NCI-H1105 treated with DMSO at 0.1 percent for 48 hours (cell line): ENCODE measurements around the gene RNF11.
"Not testable (repeated sequence)": the region's sequence is repeated elsewhere in the genome, so short reads cannot be mapped to it uniquely, and the experiment has no call there.

Experiments
- DNase-seq: peaks from one replicate; lab custom pipeline; 2025; lab: John Stamatoyannopoulos, UW

RNF11 gene, protein sequence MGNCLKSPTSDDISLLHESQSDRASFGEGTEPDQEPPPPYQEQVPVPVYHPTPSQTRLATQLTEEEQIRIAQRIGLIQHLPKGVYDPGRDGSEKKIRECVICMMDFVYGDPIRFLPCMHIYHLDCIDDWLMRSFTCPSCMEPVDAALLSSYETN

DNA sequence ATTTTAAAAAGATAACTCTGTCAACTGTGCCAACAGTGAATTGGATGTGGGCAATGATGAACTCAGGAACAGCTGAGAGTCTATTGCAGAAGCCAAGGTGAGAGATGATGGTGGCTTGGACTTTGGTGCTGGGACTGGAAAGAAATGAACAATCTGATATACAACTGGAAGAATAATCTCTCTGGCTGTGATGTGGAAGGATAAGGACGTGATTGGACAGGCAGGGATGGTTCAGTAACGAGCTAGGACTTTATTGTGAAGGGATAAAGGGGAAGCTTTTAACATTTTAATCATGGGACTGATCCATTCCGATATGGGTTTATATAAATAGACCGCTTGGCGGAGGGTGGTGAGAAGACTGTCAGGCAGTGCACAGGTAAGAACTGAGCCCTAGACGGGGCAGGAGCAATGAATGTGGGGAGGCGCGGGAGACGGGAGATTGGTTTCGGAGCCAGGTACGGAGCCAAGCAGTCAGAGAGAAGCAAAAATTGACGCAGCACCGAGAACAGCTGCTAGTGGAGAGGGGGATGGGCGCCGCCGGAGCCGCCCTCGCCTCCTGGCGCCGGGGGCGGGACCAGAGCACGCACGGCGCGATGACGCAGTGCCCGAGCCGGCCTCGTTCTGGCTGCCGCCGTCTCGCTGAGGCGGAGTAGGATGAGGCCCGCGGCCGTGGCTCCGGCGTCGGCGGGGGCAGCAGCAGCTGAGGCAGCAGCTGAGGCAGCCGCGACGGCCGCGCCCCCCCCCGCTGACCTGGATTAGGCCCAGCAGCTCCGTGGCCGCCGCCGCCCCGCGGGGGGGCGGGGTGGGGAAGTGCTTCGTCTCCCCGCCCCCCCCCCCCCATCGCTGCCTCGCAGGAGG lies at the start of gene RNF11:
TSS of gene RNF11 (plus strand) at position 601 of the 858 bp plus-strand sequence. CDS start 484 bp downstream, outside the sequence.
- peak; percentile 94 for DNase-seq

DNA sequence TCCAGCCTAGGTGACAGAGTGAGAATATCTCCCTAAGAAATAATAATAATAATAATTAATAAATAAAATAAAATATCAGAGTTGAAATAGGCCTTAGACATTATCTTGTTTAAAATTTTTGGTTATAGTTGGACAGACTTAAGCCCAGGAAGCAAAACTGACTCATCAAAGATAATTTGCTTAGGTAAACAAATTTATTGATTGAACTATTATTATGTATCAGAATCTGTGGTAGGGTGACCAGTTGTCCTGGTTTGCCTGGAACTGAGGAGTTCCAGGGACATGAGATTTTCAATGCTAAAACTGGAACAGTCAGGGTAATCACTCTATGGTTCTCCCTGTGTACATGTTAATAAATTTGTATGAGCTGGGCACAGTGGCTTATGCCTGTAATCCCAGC lies 47.8 kb upstream of the RNF11 start:
- DNase-seq, result no peak

DNA sequence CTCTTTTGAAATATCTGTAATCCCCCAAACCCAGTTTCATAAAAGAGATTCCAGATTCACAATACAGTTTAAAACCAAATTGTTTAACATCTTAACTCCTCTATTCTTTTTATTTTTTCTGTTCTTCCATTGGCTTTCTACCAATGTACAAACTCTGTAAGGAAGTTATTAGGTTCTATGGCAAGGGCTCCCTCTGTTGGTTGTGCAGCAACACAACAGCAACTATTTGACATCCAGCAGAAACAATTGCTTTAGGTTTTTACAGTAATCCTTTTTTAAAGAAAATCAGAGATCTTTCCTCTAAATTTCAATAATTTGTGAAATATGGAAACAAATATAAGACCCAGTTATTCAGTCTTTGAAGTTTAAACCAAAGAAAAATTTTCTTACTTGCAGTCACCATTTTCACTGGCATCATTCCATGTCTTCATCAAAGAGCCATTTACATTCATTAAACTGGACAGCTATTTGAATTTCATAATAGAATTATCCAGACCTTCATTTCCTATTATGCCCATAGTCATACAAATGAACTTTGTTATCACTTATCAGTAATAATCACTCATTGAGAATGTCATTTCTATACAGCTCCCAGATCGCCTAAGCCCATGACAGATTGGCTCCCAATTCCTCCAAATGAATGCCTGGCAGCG lies 46.5 kb upstream of the RNF11 start:
- DNase-seq, result peak; percentile 83

DNA sequence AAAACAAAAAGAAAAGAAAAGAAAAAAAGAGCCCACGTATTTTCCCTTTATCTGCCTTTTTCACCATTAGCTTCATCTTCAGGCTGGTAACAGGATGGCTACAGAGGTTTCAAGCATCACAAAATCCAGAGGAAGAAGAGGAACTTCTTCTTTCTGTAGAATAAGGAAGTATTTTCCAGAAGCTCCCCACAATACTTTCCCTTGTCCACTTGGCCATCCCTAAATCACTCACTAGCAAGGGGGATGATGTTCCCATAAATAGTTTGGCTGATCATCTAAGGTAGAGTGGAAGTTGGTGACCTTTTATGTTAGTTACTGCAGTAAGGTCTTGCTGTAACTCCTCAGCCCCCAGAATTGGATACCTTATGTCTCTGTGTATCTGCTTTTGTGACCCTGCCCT lies 45.1 kb upstream of the RNF11 start:
- DNase-seq, result no peak

DNA sequence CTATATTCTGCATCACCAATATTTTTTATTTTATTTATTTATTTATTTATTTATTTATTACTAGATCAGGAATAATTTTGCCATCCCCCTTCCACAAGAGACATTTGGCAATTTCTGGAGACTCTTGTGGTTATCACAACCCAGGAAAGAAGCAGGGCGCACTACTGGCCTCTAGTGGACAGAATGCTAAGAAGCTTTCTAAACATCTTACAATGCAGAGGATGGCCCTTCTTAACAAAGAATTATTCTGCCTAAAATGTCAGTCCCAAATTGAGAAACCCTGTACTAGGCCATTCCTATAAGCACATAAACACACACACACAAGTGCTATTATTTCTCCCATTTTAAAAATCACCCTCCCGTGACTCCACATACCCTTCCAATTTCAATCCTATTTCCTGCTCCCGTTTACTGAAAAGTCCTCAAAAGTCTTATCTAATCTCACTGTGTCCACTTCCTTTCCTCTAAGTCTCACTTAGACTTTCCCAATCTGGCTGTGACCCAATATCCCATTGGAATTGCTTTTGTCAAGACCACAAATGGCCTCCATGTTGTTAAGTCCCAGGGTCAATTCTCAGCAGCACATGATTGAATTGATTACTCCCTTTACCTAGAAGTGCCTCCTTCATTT lies 43.7 kb upstream of the RNF11 start:
- DNase-seq, result peak; percentile 52

DNA sequence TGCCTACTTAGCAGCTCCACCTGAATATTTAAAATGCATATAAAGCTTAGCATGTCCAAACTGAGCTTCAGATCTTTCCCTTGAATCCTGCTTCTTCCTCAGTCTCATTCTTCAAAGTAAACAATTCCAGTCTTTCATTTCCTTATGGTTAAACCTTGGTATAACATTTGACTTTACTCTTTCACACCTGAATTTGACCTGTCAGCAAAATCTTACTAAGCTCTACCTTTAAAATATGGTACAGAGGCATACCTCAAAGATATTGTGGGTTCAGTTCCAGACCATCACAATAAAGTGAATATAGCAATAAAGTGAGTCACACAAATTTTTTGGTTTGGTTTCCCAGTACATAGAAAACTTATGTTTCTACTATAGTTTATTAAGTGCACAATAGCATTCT lies 42.5 kb upstream of the RNF11 start:
- no peak for DNase-seq

DNA sequence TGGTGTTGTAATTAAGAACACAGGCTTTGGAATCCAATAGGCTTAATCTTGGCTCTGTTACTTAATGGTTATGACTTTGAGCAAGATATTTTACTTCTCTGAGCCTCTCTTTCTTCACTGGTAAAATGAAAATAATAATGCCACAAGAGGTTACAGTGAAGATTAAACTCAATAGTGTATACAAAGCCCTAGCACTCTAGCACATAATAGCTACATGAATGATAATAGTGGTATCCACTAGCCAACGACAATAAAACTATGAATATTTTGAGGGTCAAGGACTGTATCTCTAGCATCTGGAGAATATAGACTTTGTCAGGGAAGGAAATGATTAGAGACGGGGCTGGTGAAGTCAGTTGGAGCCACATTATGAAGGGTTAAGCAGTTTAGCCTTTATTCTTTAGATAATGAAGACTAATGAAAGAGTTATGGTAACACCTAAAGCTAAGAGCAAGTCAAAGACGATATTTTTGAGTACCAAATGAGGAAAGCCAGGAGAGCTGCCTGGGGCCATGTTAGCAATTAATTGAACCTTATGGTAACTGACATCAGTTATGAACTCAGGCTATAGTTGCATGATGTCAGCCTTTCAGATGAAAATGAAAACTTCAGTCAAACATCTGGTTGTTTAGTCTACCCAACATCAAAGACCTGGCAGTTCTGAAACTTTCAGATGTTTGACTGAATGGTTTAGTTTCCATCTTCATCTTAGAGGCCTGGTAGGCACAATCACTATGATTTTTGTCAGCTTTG lies 32.8 kb upstream of the RNF11 start:
- no peak for DNase-seq

DNA sequence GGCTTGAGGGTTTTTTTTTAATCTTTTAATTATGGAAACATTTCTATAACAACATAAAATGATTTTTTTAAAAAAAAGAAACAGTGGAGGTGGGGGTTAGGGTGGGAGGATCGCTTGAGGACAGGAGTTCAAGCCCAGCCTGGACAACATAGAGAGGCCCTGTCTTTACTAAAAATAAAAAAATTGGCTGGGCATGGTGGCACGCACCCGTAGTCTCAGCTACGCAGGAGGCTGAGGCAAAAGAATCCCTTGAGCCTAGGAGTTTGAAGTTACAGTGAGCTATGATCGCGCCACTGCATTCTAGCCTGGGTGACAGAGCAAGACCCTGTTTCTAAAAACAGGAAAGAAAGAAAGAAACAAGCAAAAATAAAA lies 32.2 kb upstream of the RNF11 start:
- DNase-seq, result no peak

DNA sequence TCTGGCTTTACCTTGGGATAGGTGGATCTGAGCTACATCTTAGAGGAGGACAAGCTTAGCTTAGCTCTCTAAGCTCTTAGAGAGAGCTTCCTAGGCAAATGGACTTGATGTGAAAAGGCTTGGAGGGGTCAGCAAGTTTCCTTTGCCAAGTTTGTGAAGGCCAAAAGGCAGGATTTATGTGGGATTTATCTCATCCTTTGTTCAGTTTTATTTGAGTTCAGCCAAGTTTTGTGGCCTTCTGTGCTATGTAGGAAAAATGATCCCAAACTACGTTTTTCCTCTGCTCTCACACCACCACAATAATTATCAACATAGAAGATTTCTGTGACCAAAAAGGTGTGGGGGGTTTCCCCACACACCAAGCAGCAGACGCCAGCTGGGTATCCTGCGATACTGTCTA lies 26.0 kb upstream of the RNF11 start:
- no peak for DNase-seq

DNA sequence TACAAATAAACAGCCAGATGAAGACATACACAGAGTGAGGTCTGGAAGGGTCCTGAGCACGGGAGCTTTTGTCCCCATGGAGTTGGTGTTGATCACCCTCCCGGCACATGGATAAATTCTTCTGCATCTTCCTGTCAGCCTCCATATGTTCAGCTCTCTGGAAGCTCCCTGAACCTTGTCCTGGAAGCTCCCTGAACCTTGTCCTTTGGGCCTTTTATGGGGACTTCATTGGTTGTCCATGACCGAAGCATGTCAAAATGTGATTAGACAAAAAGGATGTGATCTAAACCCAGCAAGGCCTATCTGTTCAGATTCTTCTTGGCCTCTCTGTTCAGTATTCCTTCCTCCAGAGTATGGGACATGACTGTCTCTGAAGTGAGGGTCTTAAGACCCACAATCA lies 25.4 kb upstream of the RNF11 start:
- DNase-seq, result no peak

DNA sequence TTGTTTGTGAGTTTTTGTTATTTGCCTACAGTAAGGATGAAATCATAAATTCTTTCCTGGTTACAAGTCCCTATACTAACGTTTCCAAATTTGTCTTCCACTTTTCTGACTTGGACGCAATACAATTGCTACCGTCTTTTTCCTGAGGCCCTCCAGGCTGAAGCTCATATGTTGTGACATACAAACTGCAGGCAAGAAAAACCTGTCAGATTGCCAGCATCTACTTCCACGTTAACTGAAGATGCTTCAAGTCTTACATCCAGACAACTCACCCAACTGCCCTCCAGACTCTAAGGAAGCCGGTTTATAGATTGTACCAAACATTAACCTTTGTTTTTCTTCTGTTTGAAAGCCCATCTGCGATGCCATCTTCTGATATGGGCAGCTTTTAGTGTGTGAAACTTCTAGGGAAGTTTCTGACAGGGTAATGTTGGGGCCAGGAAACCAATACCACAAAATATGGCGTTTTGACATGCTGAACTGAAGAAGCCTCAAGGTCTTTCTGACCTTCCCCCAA lies 21.4 kb upstream of the RNF11 start:
- no peak for DNase-seq

DNA sequence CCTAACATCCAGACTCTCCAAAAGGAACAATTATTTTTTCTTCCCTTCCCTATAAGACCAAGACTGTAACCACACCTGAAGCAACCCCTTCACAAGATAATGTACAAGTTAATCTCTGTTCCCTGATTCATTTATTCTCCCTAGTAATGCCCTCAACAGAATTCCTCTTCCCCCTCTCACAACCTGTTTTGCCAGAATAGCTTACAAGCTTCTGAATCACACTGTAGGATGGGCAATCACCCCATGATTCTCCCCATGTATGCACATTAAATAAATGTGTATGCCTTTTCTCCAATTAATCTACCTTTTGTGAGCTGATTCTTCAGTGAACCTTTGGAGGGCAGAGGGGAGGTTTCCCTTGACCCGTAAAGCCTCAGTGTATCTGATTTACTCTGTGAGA lies 20.9 kb upstream of the RNF11 start:
- DNase-seq, result no peak

DNA sequence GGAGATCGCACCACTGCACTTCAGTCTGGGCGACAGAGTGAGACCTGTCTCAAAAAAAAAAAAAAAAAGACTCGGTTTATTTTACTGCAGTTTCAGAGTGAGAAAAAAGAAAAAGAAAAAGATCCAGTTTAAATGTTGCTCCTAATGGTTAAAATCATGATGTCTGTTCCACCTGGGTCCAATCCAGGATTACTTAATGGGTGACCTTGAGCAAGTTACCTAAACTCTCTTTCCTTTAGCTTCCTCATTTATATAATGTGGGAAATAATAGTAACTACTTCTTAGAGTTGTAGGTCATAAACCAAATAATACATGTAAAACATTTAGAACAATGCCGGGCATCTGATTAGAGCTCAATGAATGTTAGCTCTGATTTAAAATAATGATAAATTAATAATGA lies 19.4 kb upstream of the RNF11 start:
- no peak for DNase-seq

DNA sequence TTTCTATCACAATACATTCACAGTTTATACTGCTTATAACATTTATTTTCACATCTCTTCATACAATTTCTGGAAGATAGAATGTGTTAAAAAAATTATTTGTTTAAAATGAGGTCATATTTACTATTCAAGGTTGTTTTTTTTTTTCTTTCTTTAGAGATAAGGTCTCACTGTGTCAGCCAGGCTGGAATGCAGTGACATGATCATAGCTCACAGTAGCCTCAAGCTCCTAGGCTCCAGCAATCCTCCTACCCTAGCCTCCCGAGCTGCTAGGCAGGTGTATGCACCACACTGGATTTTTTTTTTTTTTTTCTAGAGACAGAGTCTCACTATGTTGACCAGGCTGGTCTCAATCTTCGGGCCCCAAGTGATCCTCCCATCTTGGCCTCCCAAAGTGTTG lies 19.0 kb upstream of the RNF11 start:
- no peak for DNase-seq

DNA sequence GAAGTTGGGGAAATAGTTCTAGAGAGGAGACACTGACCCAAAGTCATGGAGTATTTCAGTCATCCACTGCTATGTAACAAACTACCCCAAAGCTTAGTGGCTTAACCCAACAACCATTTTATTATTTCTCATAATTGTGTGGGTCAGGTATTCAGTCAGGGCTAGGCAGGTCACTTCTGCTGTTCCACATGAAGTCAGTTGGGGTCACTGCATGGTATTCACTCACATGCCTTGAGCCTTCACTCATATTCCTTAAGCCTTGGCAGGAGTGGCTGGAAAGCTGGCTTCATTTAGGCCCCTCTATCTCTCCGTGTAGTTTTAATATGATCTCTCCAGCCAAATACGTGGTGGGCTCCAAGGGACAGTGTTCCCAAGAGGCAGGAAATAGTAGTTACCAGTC lies 17.5 kb upstream of the RNF11 start:
- no peak for DNase-seq

DNA sequence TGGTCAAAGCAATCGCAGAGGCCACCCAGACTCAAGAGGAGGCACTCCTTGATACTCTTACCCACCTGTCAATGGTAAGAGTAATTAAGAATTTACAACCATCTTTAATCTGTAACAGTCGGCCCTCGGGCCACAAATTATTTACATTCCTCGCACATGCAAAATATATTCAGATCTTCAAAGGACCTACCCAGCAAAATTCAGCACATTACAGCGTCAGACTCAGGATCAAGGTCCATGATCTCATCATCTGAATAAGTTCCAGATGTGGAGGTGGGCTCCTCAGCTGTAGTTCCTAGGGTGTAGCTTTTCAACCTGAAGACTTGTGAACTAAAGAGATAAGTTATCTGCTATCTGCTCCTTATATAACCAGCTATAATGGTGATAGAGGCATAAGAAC lies 17.1 kb upstream of the RNF11 start:
- no peak for DNase-seq

DNA sequence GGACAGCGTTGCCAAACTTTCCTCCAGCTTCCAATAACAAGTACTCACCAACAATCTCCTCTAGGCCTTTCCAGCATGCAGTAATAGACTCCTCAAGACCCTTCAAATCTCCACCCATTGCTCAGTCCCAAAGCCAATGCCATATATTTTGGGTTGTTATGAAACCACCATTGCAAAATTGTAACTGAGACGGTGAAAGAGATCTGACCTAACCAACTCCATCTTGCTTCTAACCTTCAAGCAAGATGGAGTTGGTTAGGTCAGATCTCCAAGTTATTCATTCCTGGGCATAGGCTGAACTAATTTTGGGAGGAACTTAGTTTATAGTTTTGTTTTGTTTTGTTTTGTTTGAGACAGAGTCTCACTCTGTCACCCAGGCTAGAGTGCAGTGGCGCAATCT lies 14.5 kb upstream of the RNF11 start:
- not testable (repeated sequence) for DNase-seq

DNA sequence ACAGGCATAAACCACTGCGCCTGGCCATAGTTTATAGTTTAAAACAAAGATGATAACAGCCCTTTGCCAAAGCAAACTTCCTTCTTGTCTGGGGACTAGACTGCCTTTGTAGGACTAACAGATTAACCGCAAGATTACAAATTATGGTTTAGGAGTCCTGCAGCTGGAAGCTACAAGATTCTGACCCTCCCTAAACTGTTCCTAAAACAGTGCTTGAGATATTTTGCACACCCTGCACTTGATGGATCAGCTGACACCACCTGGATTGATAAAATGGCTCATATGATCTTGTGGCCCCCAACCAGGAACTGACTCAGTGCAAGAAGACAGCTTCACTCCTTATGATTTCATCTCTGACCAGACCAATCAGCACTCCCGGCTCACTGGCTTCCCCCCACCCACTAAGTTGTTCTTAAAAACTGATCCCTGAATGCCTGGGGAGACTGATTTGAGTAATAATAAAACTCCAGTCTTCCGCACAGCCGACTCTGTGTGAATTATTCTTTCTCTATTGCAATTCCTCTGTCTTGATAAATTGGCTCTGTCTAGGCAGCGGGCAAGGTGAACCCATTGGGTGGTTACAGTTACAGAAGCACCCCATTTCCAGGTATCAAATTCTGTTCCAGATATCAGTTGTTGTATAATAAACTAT lies 13.8 kb upstream of the RNF11 start:
- no peak for DNase-seq

DNA sequence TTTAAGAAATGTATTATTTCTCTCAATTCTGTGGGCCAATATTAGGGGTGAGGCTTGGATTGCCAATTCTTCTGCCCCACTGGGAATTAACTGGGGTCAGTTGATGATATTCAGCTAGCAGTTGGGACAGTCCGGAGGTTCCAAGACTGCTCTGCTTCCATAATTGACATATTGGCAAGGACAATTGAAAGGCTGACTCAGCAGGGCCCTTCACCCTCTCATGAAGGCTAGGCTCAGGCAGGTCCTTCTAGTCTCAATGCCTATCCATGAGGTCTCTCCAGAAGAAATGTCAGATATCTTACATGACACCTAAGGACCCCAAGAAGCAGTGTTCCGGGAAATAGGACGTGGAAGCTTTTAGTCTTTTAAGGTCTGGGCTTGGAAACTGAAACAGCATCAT lies 13.3 kb upstream of the RNF11 start:
- DNase-seq, result no peak

DNA sequence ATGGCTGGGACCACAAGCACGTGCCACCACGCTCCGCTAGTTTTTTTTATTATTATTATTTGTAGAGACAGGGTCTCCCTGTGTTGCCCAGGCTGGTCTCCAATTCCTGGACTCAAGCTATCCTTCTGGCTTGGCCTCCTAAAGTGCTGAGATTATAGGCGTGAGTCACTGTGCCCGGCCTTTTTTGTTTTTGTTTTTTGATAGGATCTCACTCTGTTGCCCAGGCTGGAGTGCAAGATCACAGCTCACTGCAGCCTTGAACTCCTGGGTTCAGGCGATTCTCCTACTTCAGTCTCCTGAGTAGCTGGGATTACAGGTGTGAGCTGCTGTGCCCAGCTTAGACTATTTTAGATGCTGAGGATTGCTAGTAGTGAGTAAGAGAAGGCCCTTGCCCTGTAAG lies 11.8 kb upstream of the RNF11 start:
- DNase-seq, result no peak

DNA sequence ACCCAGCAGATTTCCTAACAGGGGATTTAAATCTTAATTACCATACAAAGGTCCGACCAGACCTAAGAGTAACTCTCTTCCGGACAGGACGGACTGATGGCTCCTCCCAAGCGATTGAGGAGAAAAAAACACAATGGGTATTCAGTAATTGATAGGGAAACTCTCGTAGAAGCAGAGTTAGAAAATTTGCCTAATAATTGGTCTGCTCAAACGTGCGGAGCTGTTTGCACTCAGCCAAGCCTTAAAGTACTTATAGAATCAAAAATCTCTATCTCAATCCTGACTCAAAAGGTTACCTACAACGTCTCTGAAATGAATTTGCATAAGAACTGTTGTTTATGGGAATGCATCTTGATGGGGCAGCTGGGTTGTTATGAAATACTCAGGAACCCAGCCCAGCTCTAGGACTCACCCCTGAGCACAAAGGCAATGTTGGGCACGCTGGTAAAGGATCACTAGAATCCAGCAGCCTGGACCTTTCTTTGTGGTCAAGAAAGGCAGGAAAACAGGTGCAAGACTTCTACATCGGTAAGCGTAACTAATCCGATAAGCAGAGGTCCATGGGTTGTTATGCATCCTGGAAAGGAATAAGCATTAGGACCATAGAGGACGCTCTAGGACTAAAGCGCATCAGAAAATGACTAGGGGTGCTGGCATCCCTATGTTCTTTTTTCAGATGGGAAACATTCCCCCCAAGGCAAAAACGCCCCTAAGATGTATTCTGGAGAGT lies 8.7 kb upstream of the RNF11 start:
- DNase-seq, result not testable (repeated sequence)
